Measurements from ENCODE around the gene NYNRIN. TPM values are rescaled to one million over a fixed set of nuclear protein-coding genes. Genes with fewer than 3 reads are reported as not detected.

Gene NYNRIN
- total and polyA plus RNA-seq, 10 of the 15 experiments (the other 5 are each of a cell fraction or from before 2014, with no cell fraction given), result under 0.01 to 0.15 (median 0.01) TPM; not detected in 5

- Histone ChIP-seq H3K4me2 (ENCODE audit: control insufficient read depth, insufficient read depth) (no peak overlapping the region), H3K4me3 (no peak overlapping the region), H3K27me3 (replicated peaks in 1 of 2; ENCODE audit: control insufficient read depth in 2 of 2, insufficient read depth in 2 of 2, low read length in 1 of 2) (no peaks in the 10 kb centered on the region; a peak in 1 of 4 replicates), H3K4me1 (ENCODE audit: control insufficient read depth, insufficient read depth, low read length) (peaks cover 9% of the 10 kb centered on the region), H3K36me3 (ENCODE audit: control insufficient read depth in 2 of 2, insufficient read depth in 2 of 2, low read length in 1 of 2) (no peaks in the 10 kb centered on the region), H3K27ac (ENCODE audit: control insufficient read depth, insufficient read depth) (no peak overlapping the region), H2AFZ (ENCODE audit: control insufficient read depth, low read depth, low read length) (no peak overlapping the region), H3K79me2 (ENCODE audit: control insufficient read depth, insufficient read depth, low read length) (no peaks in the 10 kb centered on the region), H4K20me1 (ENCODE audit: control insufficient read depth, insufficient read depth) (no peaks in the 10 kb centered on the region), H3K9ac (ENCODE audit: control insufficient read depth, insufficient read depth, low read length) (no peak overlapping the region), H3K9me3 (replicated peaks; ENCODE audit: control insufficient read depth, insufficient read depth, low read length) (no peaks in the 10 kb centered on the region)
- CTCF ChIA-PET, result interaction anchor here (0.6 to 7.7 kb wide), 10 partner anchors 9 to 75 kb away, joined by 3 to 79 read pairs (median 6); partner anchors contain the start of gene KHNYN
- SMC1A ChIA-PET (ENCODE audit: uncharacterized antibody, unreplicated experiment), result interaction anchor here (1.1 to 2.0 kb wide), 9 partner anchors 9 to 75 kb away, joined by 3 to 15 read pairs (median 6); partner anchors contain the start of gene RIPK3
- in situ Hi-C loops (cut with MboI) (no loop called here), intact Hi-C loops (cut with micrococcal nuclease; ENCODE audit: unreplicated experiment) (no loop called here)
- ATAC-seq (no peak), FAIRE-seq (no peak), DNase-seq (ENCODE audit: low read depth, low spot score) (no peak)
- no TSS peak for BruUV-seq (replicated peaks)
- TF ChIP-seq KAT2A (conservative IDR thresholded peaks at IDR 0.05; ENCODE audit: control insufficient read depth, low read depth, low read length) (no peak), ZZZ3 (IDR thresholded peaks at IDR 0.05; ENCODE audit: control insufficient read depth, insufficient read length, low read depth) (no peak), IRF4 (IDR thresholded peaks at IDR 0.05; ENCODE audit: low read depth, low read length) (no peak), CBX5 (IDR thresholded peaks at IDR 0.05; ENCODE audit: low read depth) (no peak), NFYB (IDR thresholded peaks at IDR 0.05; ENCODE audit: insufficient read depth, low read depth, low read length) (no peak), MEF2A (IDR thresholded peaks at IDR 0.05; ENCODE audit: insufficient read depth, low read depth, low read length) (no peak), SMAD5 (IDR thresholded peaks at IDR 0.05; ENCODE audit: low read depth) (no peak), POLR2AphosphoS5 (IDR thresholded peaks at IDR 0.05; ENCODE audit: low read length) (no peak), CREM (IDR thresholded peaks at IDR 0.05; ENCODE audit: low read depth) (no peak), POU2F2 (IDR thresholded peaks at IDR 0.05; ENCODE audit: borderline replicate concordance, low read depth, low read length) (no peak)
- TF ChIP-seq, protein P1, sequence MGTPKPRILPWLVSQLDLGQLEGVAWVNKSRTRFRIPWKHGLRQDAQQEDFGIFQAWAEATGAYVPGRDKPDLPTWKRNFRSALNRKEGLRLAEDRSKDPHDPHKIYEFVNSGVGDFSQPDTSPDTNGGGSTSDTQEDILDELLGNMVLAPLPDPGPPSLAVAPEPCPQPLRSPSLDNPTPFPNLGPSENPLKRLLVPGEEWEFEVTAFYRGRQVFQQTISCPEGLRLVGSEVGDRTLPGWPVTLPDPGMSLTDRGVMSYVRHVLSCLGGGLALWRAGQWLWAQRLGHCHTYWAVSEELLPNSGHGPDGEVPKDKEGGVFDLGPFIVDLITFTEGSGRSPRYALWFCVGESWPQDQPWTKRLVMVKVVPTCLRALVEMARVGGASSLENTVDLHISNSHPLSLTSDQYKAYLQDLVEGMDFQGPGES (IDR thresholded peaks at IDR 0.05), result no peak
- RAD21 ChIA-PET (ENCODE audit: unreplicated experiment), result interaction anchor here (1.1 to 3.0 kb wide), 5 partner anchors 18 to 76 kb away, joined by 3 to 23 read pairs (median 4); no protein-coding TSS in a partner anchor
- WGBS (ENCODE audit: insufficient coverage, insufficient replicate concordance, low lambda C conversion rate, missing lambda C conversion rate), result 82% methylated on average over 2 of the region's 2 CpGs
- POLR2A ChIA-PET, result interaction anchor here (1.2 to 2.2 kb wide), 4 partner anchors 21 to 70 kb away, joined by 3 to 8 read pairs (median 4); partner anchors contain the start of genes KHNYN and RIPK3
These were observed 37.5 kb upstream of the NYNRIN start for GRCh38 chr14:24361326-24361725.
